IMR-90 (cell line): Measurements from ENCODE around the gene STX1B. TPM values are rescaled to one million over a fixed set of nuclear protein-coding genes. Genes with fewer than 3 reads are reported as not detected.

Experiments
- ATAC-seq: fragments of 200-7000 bp; cut with Tn5 transposase; 2 replicates; pipeline ENCODE4 v1.9.1; 2020; ENCODE audit warnings: low read depth, mild to moderate bottlenecking, moderate library complexity
- BruUV-seq: library from RNA; stranded (reverse); fragments of 400-500 nt; replicated peaks from 2 replicates; lab custom pipeline; 2021; lab: Mats Ljungman, UMichigan
- CTCF ChIA-PET: fragments of 300-600 bp; formaldehyde crosslinking; extraction: SDS; loops from one replicate; lab custom pipeline; 2021; ENCODE audit warnings: antibody characterized with exemption; lab: Yijun Ruan, JAX
- POLR2A ChIA-PET: fragments of 300-600 bp; sonication (Branson Sonifier 250); formaldehyde crosslinking; loops from one replicate; lab custom pipeline; 2022; ENCODE audit warnings: antibody characterized with exemption; ENCODE audit not compliant: unreplicated experiment; lab: Charles Lee
- DNase-seq: peaks from one replicate; pipeline ENCODE4 v3.0.0; 2013
- H2AFZ ChIP-seq: replicated peaks from 2 replicates; pipeline ENCODE3; 2013; ENCODE audit warnings: low read length, mild to moderate bottlenecking; ENCODE audit not compliant: poor library complexity
- H2AK5ac ChIP-seq: 2 replicates; pipeline ENCODE4 v1.6.1; 2013; ENCODE audit warnings: low read depth, low read length, inconsistent platforms
- H2AK9ac ChIP-seq: replicated peaks from 2 replicates; pipeline ENCODE3; 2013; ENCODE audit warnings: mild to moderate bottlenecking, low read depth, low read length, moderate library complexity; ENCODE audit not compliant: poor library complexity
- H2BK120ac ChIP-seq: 2 replicates; pipeline ENCODE4 v1.6.1; 2013; ENCODE audit warnings: low read depth, low read length, inconsistent platforms
- H2BK15ac ChIP-seq: 3 replicates; pipeline ENCODE4 v1.6.1; 2013; ENCODE audit warnings: low read depth, low read length, inconsistent platforms
- H2BK20ac ChIP-seq: 2 replicates; pipeline ENCODE4 v1.6.1; 2013; ENCODE audit warnings: low read depth, mild to moderate bottlenecking, inconsistent platforms, low read length, moderate library complexity
- H2BK5ac ChIP-seq: 2 replicates; pipeline ENCODE4 v1.6.1; 2013; ENCODE audit warnings: mild to moderate bottlenecking, low read depth, low read length, inconsistent platforms; ENCODE audit not compliant: poor library complexity, severe bottlenecking
- H3K14ac ChIP-seq: replicated peaks from 2 replicates; pipeline ENCODE4 v1.6.1; 2013; ENCODE audit warnings: low read depth, low read length, inconsistent platforms
- H3K18ac ChIP-seq: 2 replicates; pipeline ENCODE4 v1.6.1; 2013; ENCODE audit warnings: low read depth, low read length, control low read depth
- H3K23ac ChIP-seq: 2 replicates; pipeline ENCODE4 v1.6.1; 2013; ENCODE audit warnings: low read depth, low read length, inconsistent platforms
- H3K27ac ChIP-seq: 2 replicates; pipeline ENCODE4 v1.5.1; 2013; ENCODE audit warnings: mild to moderate bottlenecking, control low read depth, low read length; ENCODE audit not compliant: insufficient read depth
- H3K27me3 ChIP-seq: 2 replicates; pipeline ENCODE4 v1.6.1; 2013; ENCODE audit warnings: low read length; ENCODE audit not compliant: control insufficient read depth, insufficient read depth
- H3K36me3 ChIP-seq: 2 replicates; pipeline ENCODE4 v1.6.1; 2013; ENCODE audit warnings: low read length, mixed read lengths; ENCODE audit not compliant: control insufficient read depth, insufficient read depth
- H3K4ac ChIP-seq: 2 replicates; pipeline ENCODE4 v1.6.1; 2013; ENCODE audit warnings: low read depth, low read length, inconsistent platforms
- H3K4me1 ChIP-seq: 2 replicates; pipeline ENCODE4 v1.6.1; 2013; ENCODE audit warnings: low read length, mixed read lengths; ENCODE audit not compliant: control insufficient read depth, insufficient read depth
- H3K4me2 ChIP-seq: 2 replicates; pipeline ENCODE4 v1.6.1; 2013; ENCODE audit warnings: low read depth, mild to moderate bottlenecking, control low read depth, low read length, moderate library complexity
- H3K4me3 ChIP-seq: 2 replicates; pipeline ENCODE4 v1.5.1; 2013; ENCODE audit warnings: low read depth, mild to moderate bottlenecking, control low read depth, low read length, moderate library complexity; ENCODE audit not compliant: insufficient read depth
- H3K56ac ChIP-seq: 2 replicates; pipeline ENCODE4 v1.6.1; 2013; ENCODE audit warnings: low read length, inconsistent platforms; ENCODE audit not compliant: insufficient read depth; ENCODE audit errors: extremely low read depth
- H3K79me1 ChIP-seq, 2 experiments: 2 replicates each; pipeline ENCODE4 v1.6.1; 2013; ENCODE audit warnings: low read length in 2 of 2, inconsistent platforms in 1 of 2, low read depth in 1 of 2
- H3K9ac ChIP-seq: 2 replicates; pipeline ENCODE4 v1.6.1; 2013; ENCODE audit warnings: low read depth, low read length, control low read depth
- H3K9me1 ChIP-seq: 2 replicates; pipeline ENCODE4 v1.6.1; 2013; ENCODE audit warnings: low read length, inconsistent platforms; ENCODE audit not compliant: insufficient read depth
- H3K9me3 ChIP-seq: 2 replicates; pipeline ENCODE4 v1.6.1; 2013; ENCODE audit warnings: low read length; ENCODE audit not compliant: control insufficient read depth, insufficient read depth
- H4K20me1 ChIP-seq: 2 replicates; pipeline ENCODE4 v1.6.1; 2013; ENCODE audit warnings: low read length, inconsistent platforms; ENCODE audit not compliant: insufficient read depth
- H4K5ac ChIP-seq: 2 replicates; pipeline ENCODE4 v1.6.1; 2013; ENCODE audit warnings: mild to moderate bottlenecking, low read depth, low read length, control low read depth
- H4K8ac ChIP-seq, 2 experiments: 2 replicates each; pipeline ENCODE4 v1.6.1; 2013; ENCODE audit warnings: low read depth in 2 of 2, low read length in 2 of 2, control low read depth in 1 of 2, inconsistent platforms in 1 of 2
- H4K91ac ChIP-seq: 2 replicates; pipeline ENCODE4 v1.6.1; 2013; ENCODE audit warnings: low read depth, low read length, inconsistent platforms; ENCODE audit not compliant: insufficient read depth
- BHLHE40 ChIP-seq: fragments of 150-350 bp; IDR thresholded peaks from 2 replicates; pipeline ENCODE4 v1.6.1; 2016; ENCODE audit warnings: mild to moderate bottlenecking, low read depth, low read length
- CEBPB ChIP-seq: IDR thresholded peaks from 2 replicates; pipeline ENCODE4 v1.6.1; 2012; ENCODE audit warnings: low read depth, low read length, improper control_type of control experiment
- CHD1 ChIP-seq: IDR thresholded peaks from 2 replicates; pipeline ENCODE4 v1.6.1; 2012; ENCODE audit warnings: low read depth, low read length, improper control_type of control experiment
- FOS ChIP-seq: fragments of 150-350 bp; IDR thresholded peaks from 2 replicates; pipeline ENCODE4 v1.6.1; 2016; ENCODE audit warnings: low read depth, low read length
- MAFK ChIP-seq: IDR thresholded peaks from 2 replicates; pipeline ENCODE4 v1.6.1; 2012; ENCODE audit warnings: low read depth, low read length, improper control_type of control experiment
- MAZ ChIP-seq: IDR thresholded peaks from 2 replicates; pipeline ENCODE4 v1.6.1; 2012; ENCODE audit warnings: low read depth, mild to moderate bottlenecking, low read length, improper control_type of control experiment, moderate library complexity, borderline replicate concordance
- MXI1 ChIP-seq: IDR thresholded peaks from 2 replicates; pipeline ENCODE4 v1.6.1; 2012; ENCODE audit warnings: low read depth, mild to moderate bottlenecking, low read length, moderate library complexity, borderline replicate concordance
- NFE2L2 ChIP-seq: fragments of 150-350 bp; IDR thresholded peaks from 2 replicates; pipeline ENCODE4 v1.6.1; 2016; ENCODE audit warnings: low read depth, mild to moderate bottlenecking, low read length
- RAD21 ChIP-seq: IDR thresholded peaks from 2 replicates; pipeline ENCODE4 v1.6.1; 2012; ENCODE audit warnings: low read length, improper control_type of control experiment
- RCOR1 ChIP-seq: IDR thresholded peaks from 2 replicates; pipeline ENCODE4 v1.6.1; 2012; ENCODE audit warnings: mild to moderate bottlenecking, low read length, improper control_type of control experiment; ENCODE audit not compliant: insufficient replicate concordance
- RFX5 ChIP-seq: IDR thresholded peaks from 2 replicates; pipeline ENCODE4 v1.8.0; 2012; ENCODE audit warnings: low read depth, mild to moderate bottlenecking, low read length, moderate library complexity
- WGBS, 2 experiments: methylation state at CpG; one replicate each; pipeline versions ENCODE4 v1.1.5 to v1.1.7; 2013; ENCODE audit warnings: missing lambda C conversion rate in 2 of 2; ENCODE audit not compliant: insufficient read length in 1 of 2; ENCODE audit errors: extremely low coverage in 2 of 2; 5-methylcytosine and 5-hydroxymethylcytosine counted together
- dilution Hi-C: fragments of 300-500 bp; cut with HindIII; formaldehyde crosslinking; loops from one replicate; pipeline ENCODE4 v1.14.3; 2018; ENCODE audit warnings: low sequenced_read_pairs; ENCODE audit not compliant: unreplicated experiment
- in situ Hi-C: fragments of 300-500 bp; cut with MboI; formaldehyde crosslinking; loops from 3 replicates; pipeline ENCODE4 v1.14.3; 2019; ENCODE audit warnings: low sequenced_read_pairs, inconsistent platforms, mixed read lengths
- intact Hi-C: fragments of 100-400 bp; cut with micrococcal nuclease; formaldehyde crosslinking; loops from 2 replicates; pipeline ENCODE4 v1.10.0; 2022
- polyA plus RNA-seq, 3 experiments: library from polyadenylated mRNA; depleted of rRNA; stranded (reverse); fragments of >200 nt; gene quantifications; 2 replicates each; pipeline ENCODE4 v1.2.3, GENCODE V29; 2012; ENCODE audit warnings: low replicate concordance in 1 of 3
- total RNA-seq: library from RNA; depleted of rRNA; stranded (reverse); fragments of >200 nt; gene quantifications from 2 replicates; pipeline ENCODE4 v1.2.3, GENCODE V29; 2012
- TF ChIP-seq, protein P1 (sequence below): conservative IDR thresholded peaks from 2 replicates; pipeline ENCODE4 v1.5.1; 2012; ENCODE audit warnings: mild to moderate bottlenecking, low read depth, low read length, improper control_type of control experiment
- TF ChIP-seq, protein P2 (sequence below): fragments of 150-350 bp; IDR thresholded peaks from 2 replicates; pipeline ENCODE4 v1.6.1; 2016; ENCODE audit warnings: low read depth, mild to moderate bottlenecking, low read length, moderate library complexity, borderline replicate concordance

STX1B gene
- total and polyA plus RNA-seq, 2 of the 4 experiments (the other 2 are of a cell fraction) = 3.9 to 14.9 TPM

DNA sequence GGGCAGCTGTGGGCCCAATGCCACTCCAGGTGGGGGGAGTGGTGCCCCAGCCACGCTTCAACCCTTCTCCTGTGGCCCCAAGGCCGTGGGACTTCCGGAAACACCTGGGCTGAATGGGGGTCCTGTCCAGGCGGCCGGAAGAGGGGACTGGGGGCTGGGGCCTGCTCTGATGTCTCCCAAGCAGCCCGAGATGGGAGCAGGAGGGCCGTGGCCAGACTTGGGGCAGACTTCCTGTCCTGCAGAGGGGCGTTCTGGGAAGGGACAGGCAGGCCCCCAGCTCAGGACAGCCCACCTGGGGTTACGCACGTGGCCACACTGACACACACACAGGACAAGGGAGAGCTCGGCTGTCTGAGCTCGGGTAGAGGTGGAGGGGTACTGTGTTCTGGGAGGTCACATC, 20.3 kb downstream of the STX1B start:
- Histone ChIP-seq H2AFZ (no peak overlapping the region), H2BK20ac (no peak overlapping the region), H3K4ac (no peak overlapping the region), H3K14ac (no peak overlapping the region), H3K79me1 (peaks cover 0 to 14% of the 10 kb centered on the region in 2 experiments; a peak in 2 of 4 replicates), H3K18ac (no peak overlapping the region), H4K91ac (no peak overlapping the region), H3K56ac (no peak overlapping the region), H3K4me3 (no peak overlapping the region), H3K9me1 (no peaks in the 10 kb centered on the region; the same call in none of the 2 replicates), H3K4me2 (no peak overlapping the region), H2AK9ac (peak overlapping the region; percentile 37), H3K9ac (no peak overlapping the region), H2BK5ac (no peak overlapping the region), H3K23ac (no peak overlapping the region), H3K9me3 (no peaks in the 10 kb centered on the region), H4K20me1 (no peaks in the 10 kb centered on the region), H2BK120ac (no peak overlapping the region), H3K36me3 (peaks cover 5% of the 10 kb centered on the region; the same call in 1 of the 2 replicates), H2BK15ac (no peak overlapping the region), H4K5ac (no peak overlapping the region), H4K8ac (no peak overlapping the region), H3K27me3 (no peaks in the 10 kb centered on the region), H3K4me1 (peaks cover 8% of the 10 kb centered on the region), H2AK5ac (no peak overlapping the region), H3K27ac (no peak overlapping the region)
- DNase-seq = no peak
- intact Hi-C loops = no loop called here
- BruUV-seq = no TSS peak
- dilution Hi-C loops = no loop called here
- WGBS, 2 experiments = 77% methylated on average over 7 of the region's 12 CpGs; no CpG with 5 or more reads in 1 of the 2 experiments
- in situ Hi-C loops = loop anchor here (10.0 to 25.0 kb wide), 2 partner anchors 455 to 722 kb away; partner anchors contain the start of gene ZNF843
- no peak for ATAC-seq
- ChIA-PET POLR2A (no interaction called here), CTCF (no interaction called here)
- TF ChIP-seq FOS = no peak
- no peak for TF ChIP-seq MXI1
- TF ChIP-seq, protein P1, sequence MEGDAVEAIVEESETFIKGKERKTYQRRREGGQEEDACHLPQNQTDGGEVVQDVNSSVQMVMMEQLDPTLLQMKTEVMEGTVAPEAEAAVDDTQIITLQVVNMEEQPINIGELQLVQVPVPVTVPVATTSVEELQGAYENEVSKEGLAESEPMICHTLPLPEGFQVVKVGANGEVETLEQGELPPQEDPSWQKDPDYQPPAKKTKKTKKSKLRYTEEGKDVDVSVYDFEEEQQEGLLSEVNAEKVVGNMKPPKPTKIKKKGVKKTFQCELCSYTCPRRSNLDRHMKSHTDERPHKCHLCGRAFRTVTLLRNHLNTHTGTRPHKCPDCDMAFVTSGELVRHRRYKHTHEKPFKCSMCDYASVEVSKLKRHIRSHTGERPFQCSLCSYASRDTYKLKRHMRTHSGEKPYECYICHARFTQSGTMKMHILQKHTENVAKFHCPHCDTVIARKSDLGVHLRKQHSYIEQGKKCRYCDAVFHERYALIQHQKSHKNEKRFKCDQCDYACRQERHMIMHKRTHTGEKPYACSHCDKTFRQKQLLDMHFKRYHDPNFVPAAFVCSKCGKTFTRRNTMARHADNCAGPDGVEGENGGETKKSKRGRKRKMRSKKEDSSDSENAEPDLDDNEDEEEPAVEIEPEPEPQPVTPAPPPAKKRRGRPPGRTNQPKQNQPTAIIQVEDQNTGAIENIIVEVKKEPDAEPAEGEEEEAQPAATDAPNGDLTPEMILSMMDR = no peak
- no peak for TF ChIP-seq CEBPB
- TF ChIP-seq MAZ = no peak
- no peak for TF ChIP-seq RFX5
- TF ChIP-seq BHLHE40 = no peak
- TF ChIP-seq RAD21 = no peak
- TF ChIP-seq RCOR1 = no peak
- TF ChIP-seq NFE2L2 = no peak
- no peak for TF ChIP-seq MAFK
- TF ChIP-seq, protein P2, sequence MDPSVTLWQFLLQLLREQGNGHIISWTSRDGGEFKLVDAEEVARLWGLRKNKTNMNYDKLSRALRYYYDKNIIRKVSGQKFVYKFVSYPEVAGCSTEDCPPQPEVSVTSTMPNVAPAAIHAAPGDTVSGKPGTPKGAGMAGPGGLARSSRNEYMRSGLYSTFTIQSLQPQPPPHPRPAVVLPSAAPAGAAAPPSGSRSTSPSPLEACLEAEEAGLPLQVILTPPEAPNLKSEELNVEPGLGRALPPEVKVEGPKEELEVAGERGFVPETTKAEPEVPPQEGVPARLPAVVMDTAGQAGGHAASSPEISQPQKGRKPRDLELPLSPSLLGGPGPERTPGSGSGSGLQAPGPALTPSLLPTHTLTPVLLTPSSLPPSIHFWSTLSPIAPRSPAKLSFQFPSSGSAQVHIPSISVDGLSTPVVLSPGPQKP = no peak
- no peak for TF ChIP-seq CHD1
